ENCODE measurements around the gene SPACDR. TPM values are rescaled to one million over a fixed set of nuclear protein-coding genes. Genes with fewer than 3 reads are reported as not detected.
A peak's percentile ranks its signal among the peaks of the same experiment; 100 is the strongest.

SPACDR gene
- total RNA-seq, 2 experiments from 2014 or later = 4.0 to 4.3 TPM

DNA sequence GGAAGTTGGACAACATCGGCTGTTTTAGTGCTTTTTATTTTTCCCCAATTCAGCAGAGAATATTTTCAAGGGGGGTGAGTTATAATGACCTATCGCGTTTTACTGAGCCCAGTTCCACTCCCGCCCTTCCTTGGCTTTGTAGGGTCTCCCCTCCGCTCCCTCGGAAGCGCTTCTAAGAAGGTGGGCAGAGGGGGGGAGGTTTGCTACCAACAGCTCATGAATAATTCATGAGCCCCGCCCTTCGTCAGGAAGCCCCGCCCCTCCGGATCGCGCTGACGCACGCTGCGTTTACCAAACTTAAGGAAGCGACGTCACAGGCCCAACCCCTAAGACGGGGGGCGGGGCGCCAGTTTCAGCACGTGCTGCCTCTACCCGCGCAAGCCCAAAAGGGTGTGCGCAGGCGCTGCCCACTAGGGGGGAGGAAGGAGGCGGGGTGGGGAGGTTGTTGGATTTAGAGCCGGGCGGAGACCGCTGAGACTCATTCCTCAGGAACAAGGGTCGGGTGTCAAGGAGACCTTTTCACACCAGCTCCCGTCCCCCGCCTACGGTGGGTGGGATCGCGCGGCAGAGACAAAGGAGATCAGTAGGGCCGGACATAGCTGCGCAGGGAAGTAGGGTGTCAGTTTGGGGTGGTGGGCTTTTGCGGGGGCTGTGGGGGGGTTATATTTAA lies 35.0 kb downstream of the SPACDR start:
- peaks cover 51% of the 10 kb centered on the region for H3K36me3 Mint-ChIP-seq (ENCODE audit: low read depth)
- H3K9me3 Mint-ChIP-seq = no peaks in the 10 kb centered on the region
- ChIA-PET CTCF (interaction anchor here (0.9 to 2.7 kb wide), 13 partner anchors 8 to 423 kb away, joined by 3 to 9 read pairs (median 4); partner anchors contain the start of genes AP4M1, MCM7, MOSPD3 and POP7), POLR2A (interaction anchor here (0.6 to 3.2 kb wide), 45 partner anchors 9 to 871 kb away, joined by 3 to 43 read pairs (median 5); partner anchors contain the start of genes AGFG2, AP4M1, FBXO24 and GPC2)
- peaks cover 53% of the 10 kb centered on the region for H3K4me1 Mint-ChIP-seq
- peaks cover 3% of the 10 kb centered on the region for H3K27me3 Mint-ChIP-seq
- peak; percentile 100 for DNase-seq
- H3K27ac Mint-ChIP-seq = peak overlapping the region; percentile 100
- H3K4me3 Mint-ChIP-seq = peak overlapping the region; percentile 92

- Mint-ChIP-seq H3K4me3 (peak within 1 kb of the TSS; percentile 92), H3K9me3 (no peaks in the 10 kb centered on the region), H3K27me3 (peaks cover 3% of the 10 kb centered on the region), H3K4me1 (peaks cover 46% of the 10 kb centered on the region), H3K36me3 (ENCODE audit: low read depth) (peaks cover 44% of the 10 kb centered on the region), H3K27ac (peak within 1 kb of the TSS; percentile 100)
- CTCF ChIA-PET = interaction anchor here (0.8 to 2.7 kb wide), 13 partner anchors 8 to 424 kb away, joined by 3 to 9 read pairs (median 4); partner anchors contain the start of genes AP4M1, MCM7, MOSPD3 and POP7
- DNase-seq = peak; percentile 96
- POLR2A ChIA-PET = interaction anchor here (0.7 to 3.2 kb wide), 40 partner anchors 10 to 870 kb away, joined by 3 to 43 read pairs (median 5); partner anchors contain the start of genes AGFG2, AP4M1, FBXO24 and LRCH4
Measured at GRCh38 chr7:100428199-100428966, 35.7 kb downstream of the SPACDR start, which contains the start of gene ZCWPW1. Gene ZCWPW1 (minus strand): TSS chr7:100428703. CDS start chr7:100420649, 8,054 bp downstream.

DNA sequence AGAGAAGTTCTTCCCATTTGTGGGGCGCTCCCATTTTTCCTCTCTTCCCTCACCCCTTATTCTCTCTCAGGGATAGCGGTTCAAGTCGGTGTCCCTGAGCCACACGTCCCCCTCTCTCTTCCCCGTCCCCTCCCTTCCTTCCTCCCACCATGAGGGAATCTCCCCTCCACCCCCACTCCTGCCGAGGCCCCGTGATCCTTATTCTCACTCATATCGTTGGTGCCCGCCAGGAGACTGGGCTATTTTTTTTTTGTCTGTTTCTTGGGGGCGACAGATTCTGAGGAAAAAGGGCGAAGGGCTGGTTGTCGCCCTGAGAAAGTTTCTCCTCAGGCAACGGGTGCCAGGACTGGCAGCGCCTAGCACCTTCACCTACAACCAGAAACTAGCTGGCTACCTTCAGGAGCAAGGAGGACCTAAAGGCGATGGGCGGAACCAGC lies 36.3 kb downstream of the SPACDR start:
- Mint-ChIP-seq H3K27ac (peak overlapping the region; percentile 100), H3K9me3 (no peaks in the 10 kb centered on the region), H3K36me3 (ENCODE audit: low read depth) (peaks cover 38% of the 10 kb centered on the region), H3K4me1 (peaks cover 40% of the 10 kb centered on the region), H3K4me3 (peak overlapping the region; percentile 92), H3K27me3 (peaks cover 3% of the 10 kb centered on the region)
- POLR2A ChIA-PET = interaction anchor here (0.7 to 3.2 kb wide), 22 partner anchors 9 to 870 kb away, joined by 3 to 43 read pairs (median 10); partner anchors contain the start of genes AP4M1, FBXO24, LRCH4 and MCM7
- CTCF ChIA-PET = interaction anchor here (0.8 to 2.7 kb wide), 7 partner anchors 9 to 425 kb away, joined by 4 to 9 read pairs (median 5); partner anchors contain the start of genes MOSPD3, PPP1R35 and SLC12A9
- DNase-seq = no peak

GRCh38 chr7:100426516-100426915 lies 37.5 kb downstream of the SPACDR start:
- CTCF ChIA-PET = no interaction called here
- peaks cover 3% of the 10 kb centered on the region for H3K27me3 Mint-ChIP-seq
- H3K4me3 Mint-ChIP-seq = no peak overlapping the region
- no peaks in the 10 kb centered on the region for H3K9me3 Mint-ChIP-seq
- POLR2A ChIA-PET = interaction anchor here (3.0 kb wide), 1 partner anchor 11 kb away, joined by 30 read pairs; the partner anchor contains the start of gene PPP1R35
- H3K27ac Mint-ChIP-seq = no peak overlapping the region
- H3K4me1 Mint-ChIP-seq = peaks cover 28% of the 10 kb centered on the region
- H3K36me3 Mint-ChIP-seq (ENCODE audit: low read depth) = peaks cover 26% of the 10 kb centered on the region
- DNase-seq = no peak

- H3K4me3 Mint-ChIP-seq = no peak overlapping the region
- ChIA-PET POLR2A (no interaction called here), CTCF (interaction anchor here (1.1 kb wide), 1 partner anchor 17 kb away, joined by 3 read pairs; no protein-coding TSS in a partner anchor)
- peaks cover 18% of the 10 kb centered on the region for H3K36me3 Mint-ChIP-seq (ENCODE audit: low read depth)
- no peaks in the 10 kb centered on the region for H3K9me3 Mint-ChIP-seq
- H3K4me1 Mint-ChIP-seq = peaks cover 17% of the 10 kb centered on the region
- DNase-seq = no peak
- H3K27ac Mint-ChIP-seq = no peak overlapping the region
- peaks cover 3% of the 10 kb centered on the region for H3K27me3 Mint-ChIP-seq
Measured at GRCh38 chr7:100425347-100425746, 38.7 kb downstream of the SPACDR start.

- no peak for DNase-seq
- Mint-ChIP-seq H3K27ac (no peak overlapping the region), H3K36me3 (ENCODE audit: low read depth) (peaks cover 5% of the 10 kb centered on the region), H3K9me3 (no peaks in the 10 kb centered on the region), H3K27me3 (peaks cover 3% of the 10 kb centered on the region), H3K4me1 (peaks cover 6% of the 10 kb centered on the region), H3K4me3 (no peak overlapping the region)
- POLR2A ChIA-PET = no interaction called here
- CTCF ChIA-PET = interaction anchor here (1.6 kb wide), 1 partner anchor 291 kb away, joined by 4 read pairs; no protein-coding TSS in a partner anchor
Measured at GRCh38 chr7:100423315-100423714, 40.7 kb downstream of the SPACDR start.

DNA sequence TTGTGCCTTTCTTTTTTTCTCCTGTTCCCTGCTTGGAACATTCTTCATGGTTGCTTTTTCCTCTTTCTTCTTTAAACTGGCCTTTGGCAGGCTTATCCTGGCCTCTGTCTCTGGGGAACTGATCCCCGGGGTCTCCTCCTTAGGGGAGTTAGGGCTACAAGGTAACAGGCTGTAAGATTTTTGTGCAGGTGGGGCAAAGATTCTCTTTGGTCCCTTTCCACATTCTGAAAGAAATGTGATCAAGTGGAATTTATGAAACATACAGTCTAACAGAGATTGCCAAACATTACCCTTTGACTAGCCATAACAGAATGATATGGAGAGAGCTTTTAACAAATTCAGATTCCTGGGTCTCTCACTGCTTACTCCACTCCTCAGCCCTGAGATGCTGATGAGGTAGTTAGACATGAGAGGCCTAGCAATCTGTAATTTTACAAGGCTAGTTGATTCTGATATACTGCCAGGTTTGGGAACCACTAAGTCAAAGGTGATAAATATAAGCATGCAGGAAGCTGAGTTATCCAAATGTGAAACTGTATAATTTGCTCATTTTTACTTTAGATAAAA lies 44.3 kb downstream of the SPACDR start:
- no peaks in the 10 kb centered on the region for H3K27me3 Mint-ChIP-seq
- no peaks in the 10 kb centered on the region for H3K4me1 Mint-ChIP-seq
- DNase-seq = no peak
- no peaks in the 10 kb centered on the region for H3K36me3 Mint-ChIP-seq (ENCODE audit: low read depth)
- CTCF ChIA-PET = interaction anchor here (0.5 to 3.3 kb wide), 2 partner anchors 12 to 287 kb away, joined by 3 to 13 read pairs; no protein-coding TSS in a partner anchor
- POLR2A ChIA-PET = interaction anchor here (0.9 to 1.2 kb wide), 2 partner anchors 12 to 319 kb away, joined by 3 read pairs; partner anchors contain the start of genes AP4M1 and MCM7
- no peak overlapping the region for H3K27ac Mint-ChIP-seq
- no peaks in the 10 kb centered on the region for H3K9me3 Mint-ChIP-seq
- H3K4me3 Mint-ChIP-seq = no peak overlapping the region

- no peak for DNase-seq
- H3K27ac Mint-ChIP-seq = no peak overlapping the region
- peaks cover under 1% of the 10 kb centered on the region for H3K4me1 Mint-ChIP-seq
- no peak overlapping the region for H3K4me3 Mint-ChIP-seq
- POLR2A ChIA-PET = interaction anchor here (1.2 to 1.3 kb wide), 2 partner anchors 9 to 11 kb away, joined by 3 read pairs; partner anchors contain the start of gene ZCWPW1
- CTCF ChIA-PET = interaction anchor here (0.5 to 1.1 kb wide), 2 partner anchors 11 to 286 kb away, joined by 3 to 5 read pairs; no protein-coding TSS in a partner anchor
- no peaks in the 10 kb centered on the region for H3K9me3 Mint-ChIP-seq
- no peaks in the 10 kb centered on the region for H3K27me3 Mint-ChIP-seq
- no peaks in the 10 kb centered on the region for H3K36me3 Mint-ChIP-seq (ENCODE audit: low read depth)
Measured at GRCh38 chr7:100418930-100419659, 45.0 kb downstream of the SPACDR start.

GRCh38 chr7:100415448-100415847 lies 48.6 kb downstream of the SPACDR start:
- Mint-ChIP-seq H3K27ac (no peak overlapping the region), H3K36me3 (ENCODE audit: low read depth) (no peaks in the 10 kb centered on the region), H3K9me3 (no peaks in the 10 kb centered on the region), H3K4me3 (no peak overlapping the region), H3K4me1 (peaks cover 13% of the 10 kb centered on the region), H3K27me3 (peaks cover 5% of the 10 kb centered on the region)
- DNase-seq = no peak
- ChIA-PET CTCF (interaction anchor here (0.9 to 1.6 kb wide), 2 partner anchors 8 to 236 kb away, joined by 3 to 7 read pairs; no protein-coding TSS in a partner anchor), POLR2A (interaction anchor here (1.2 to 2.6 kb wide), 3 partner anchors 8 to 50 kb away, joined by 3 to 13 read pairs (median 4); partner anchors contain the start of gene ZCWPW1)

DNA sequence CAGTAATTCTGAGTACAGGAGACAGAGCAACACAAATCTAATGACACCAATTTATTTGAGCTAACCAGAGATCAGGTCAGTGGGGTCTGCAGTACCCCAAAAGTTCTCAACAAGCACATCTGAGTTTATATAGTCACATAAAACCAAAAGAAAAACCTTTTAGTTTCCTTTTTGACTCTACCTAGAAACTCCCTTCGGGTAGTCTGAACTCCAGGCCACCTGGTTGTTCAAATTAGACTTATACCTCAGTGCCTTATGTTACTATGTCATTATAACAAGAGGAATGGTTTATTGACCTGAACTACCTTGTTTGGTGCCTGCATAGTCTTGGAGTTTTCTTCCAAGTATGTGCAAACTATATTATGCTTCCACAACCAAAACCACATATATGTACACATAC lies 50.2 kb downstream of the SPACDR start:
- Mint-ChIP-seq H3K27me3 (peaks cover 5% of the 10 kb centered on the region), H3K9me3 (no peaks in the 10 kb centered on the region), H3K4me3 (no peak overlapping the region), H3K36me3 (ENCODE audit: low read depth) (no peaks in the 10 kb centered on the region), H3K27ac (no peak overlapping the region), H3K4me1 (peaks cover 13% of the 10 kb centered on the region)
- CTCF ChIA-PET = no interaction called here
- no peak for DNase-seq
- POLR2A ChIA-PET = interaction anchor here (1.6 kb wide), 1 partner anchor 14 kb away, joined by 7 read pairs; the partner anchor contains the start of gene ZCWPW1

DNA sequence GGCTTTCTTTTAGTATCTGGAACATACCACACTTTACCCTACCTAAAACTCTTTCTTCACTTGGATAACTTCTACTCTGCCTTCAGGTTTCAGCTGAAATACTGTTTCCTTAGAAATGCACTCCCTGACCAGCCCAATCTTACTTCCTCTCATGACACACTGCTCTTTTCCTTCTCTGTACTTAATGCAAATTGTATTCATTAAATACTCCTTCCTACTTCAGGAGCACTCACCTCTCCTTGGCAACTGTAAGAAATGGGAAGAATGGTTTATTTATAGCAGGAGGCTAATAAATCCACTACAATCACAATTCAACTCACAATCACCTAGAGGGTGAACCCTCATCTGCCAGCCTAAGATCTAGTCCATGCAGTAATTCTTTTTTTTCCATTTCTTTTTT lies 50.7 kb downstream of the SPACDR start:
- Mint-ChIP-seq H3K4me1 (peaks cover 13% of the 10 kb centered on the region), H3K27ac (no peak overlapping the region), H3K27me3 (peaks cover 5% of the 10 kb centered on the region), H3K36me3 (ENCODE audit: low read depth) (no peaks in the 10 kb centered on the region), H3K4me3 (no peak overlapping the region), H3K9me3 (no peaks in the 10 kb centered on the region)
- CTCF ChIA-PET = no interaction called here
- no peak for DNase-seq
- POLR2A ChIA-PET = interaction anchor here (1.6 kb wide), 1 partner anchor 15 kb away, joined by 7 read pairs; the partner anchor contains the start of gene ZCWPW1
